Posterior vena cava (tissue), 2 donors: Measurements from ENCODE around the gene CLDN14. TPM values are rescaled to one million over a fixed set of nuclear protein-coding genes. Genes with fewer than 3 reads are reported as not detected.

Experiments
- DNase-seq: peaks from one replicate; pipeline ENCODE4 v3.0.0-alpha.2; 2020; ENCODE audit warnings: low spot score
- intact Hi-C, 2 donors: fragments of 100-400 bp; cut with DNase I; formaldehyde crosslinking; loops; one replicate each; pipeline versions ENCODE4 v1.14.1 to v1.14.2; 2022 to 2023
- long read RNA-seq, 2 donors: library from polyadenylated mRNA; unstranded; transcript quantifications; one replicate each; pipeline ENCODE4 v2.0.0, GENCODE V29; 2020 to 2021
- total RNA-seq, 2 donors: library from RNA; stranded (reverse); fragmentation: NEBNext Ultra II Directional; extraction: Animal tissue kit (Norgen Biotek cat#: 25700); gene quantifications; one replicate each; pipeline ENCODE4 v1.2.1, GENCODE V29; 2021
- donor health status: DM: yes; HTN: yes; CAD: no.
- donor health status: DM: yes; HTN: yes; CAD: no.

CLDN14 gene, protein sequence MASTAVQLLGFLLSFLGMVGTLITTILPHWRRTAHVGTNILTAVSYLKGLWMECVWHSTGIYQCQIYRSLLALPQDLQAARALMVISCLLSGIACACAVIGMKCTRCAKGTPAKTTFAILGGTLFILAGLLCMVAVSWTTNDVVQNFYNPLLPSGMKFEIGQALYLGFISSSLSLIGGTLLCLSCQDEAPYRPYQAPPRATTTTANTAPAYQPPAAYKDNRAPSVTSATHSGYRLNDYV
- under 1 TPM in 1 of 2 donors, not detected in 1; 0.14 TPM for total RNA-seq
- long read RNA-seq, donor 1, partial matches to known transcripts: 0 of 1 reads
- long read RNA-seq, donor 1, other reads (novel, unspliced or antisense): 1 of 1 reads
- long read RNA-seq, donor 2: 0 reads

GRCh38 chr21:36479415-36480402 lies at the start of gene CLDN14:
CLDN14 (minus strand) TSS chr21:36480122; CDS start chr21:36461695, 18,427 bp downstream.
- no peak for DNase-seq
- intact Hi-C loops: no loop called here

- intact Hi-C loops: no loop called here
Observed at GRCh38 chr21:36528716-36529115, 48.8 kb upstream of the CLDN14 start.

GRCh38 chr21:36527317-36527716 lies 47.4 kb upstream of the CLDN14 start:
- intact Hi-C loops: no loop called here
- no peak for DNase-seq

More at GRCh38 chr21:36528716-36529115, 48.8 kb upstream of the CLDN14 start:
- DNase-seq: no peak

- intact Hi-C loops: no loop called here
- no peak for DNase-seq
Observed at GRCh38 chr21:36526104-36526503, 46.2 kb upstream of the CLDN14 start.

DNA sequence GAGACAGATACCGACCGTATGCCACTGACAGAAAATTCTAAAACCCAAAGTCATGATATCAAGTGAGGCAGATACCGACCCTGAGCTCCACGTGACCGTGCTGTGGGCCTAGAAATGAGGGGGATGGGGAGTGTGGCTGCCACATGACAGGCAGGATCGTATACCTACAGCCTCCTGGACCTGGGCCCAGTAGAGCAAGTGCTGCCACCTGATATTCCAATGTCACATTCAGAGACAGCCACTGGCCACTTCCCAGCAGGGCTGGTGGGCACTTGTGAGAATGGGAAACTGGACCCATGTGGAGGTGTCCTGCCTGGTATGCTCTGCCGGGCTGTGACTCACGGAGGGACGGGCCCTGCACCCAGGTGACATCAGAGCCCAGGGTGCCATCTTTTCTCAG lies 44.6 kb upstream of the CLDN14 start:
- intact Hi-C loops: no loop called here

DNA sequence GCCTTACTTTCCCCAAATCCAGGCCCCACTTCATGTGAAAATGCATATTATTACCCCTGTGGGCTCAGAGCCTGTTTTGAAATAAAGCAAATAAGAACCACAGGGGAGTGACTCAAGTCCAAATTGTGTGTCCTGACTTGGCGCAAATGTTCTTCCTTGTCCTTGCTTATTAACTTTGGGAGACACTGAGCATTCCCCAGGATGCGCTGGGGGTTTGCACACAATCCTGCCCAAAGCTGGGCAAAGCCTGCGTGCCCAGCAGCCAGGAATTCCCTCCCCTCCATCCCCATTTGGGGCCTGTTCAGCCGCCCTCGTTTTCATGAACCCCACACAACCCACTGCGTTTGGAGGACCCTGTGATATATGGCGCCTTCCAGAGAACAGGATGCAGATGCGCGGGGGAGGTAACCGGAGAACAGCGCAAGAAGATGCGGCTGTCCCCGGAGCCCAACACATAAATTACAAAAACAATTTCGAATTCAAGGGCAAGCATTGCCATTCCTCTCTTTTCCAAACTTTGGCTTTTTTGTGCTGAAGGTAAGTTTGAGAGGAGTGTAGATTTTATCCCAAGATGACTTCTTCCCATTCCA lies 42.4 kb upstream of the CLDN14 start:
- no peak for DNase-seq
- intact Hi-C loops: no loop called here

More for the DNA sequence above, 44.6 kb upstream of the CLDN14 start:
- DNase-seq: no peak

DNA sequence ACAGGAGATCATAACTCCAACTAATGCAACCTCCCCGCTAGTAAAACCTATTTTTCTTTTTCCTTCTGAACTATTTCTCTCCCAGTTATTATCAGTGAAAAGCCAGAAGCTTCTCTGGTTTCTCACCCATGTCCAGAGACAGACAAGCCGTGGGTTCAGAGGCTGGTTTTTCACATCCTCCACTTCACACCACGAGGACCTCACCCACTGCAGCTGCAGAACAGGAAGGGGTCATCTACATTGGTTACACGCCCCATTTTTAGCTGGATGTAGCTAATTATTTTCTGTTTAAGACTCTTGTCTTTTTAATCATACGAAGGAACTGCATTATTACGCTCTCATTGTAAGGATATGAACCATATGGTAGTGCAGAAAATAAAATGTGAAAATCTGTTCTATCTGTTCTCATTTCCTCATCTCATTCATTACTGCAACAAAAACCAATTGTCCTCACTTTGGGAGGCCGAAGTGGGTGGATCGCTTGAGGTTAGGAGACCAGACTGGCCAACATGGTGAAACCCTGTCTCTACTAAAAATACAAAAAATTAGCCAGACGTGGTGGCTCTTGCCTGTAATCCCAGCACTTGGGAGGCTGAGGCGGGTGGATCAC lies 39.1 kb upstream of the CLDN14 start:
- no peak for DNase-seq
- intact Hi-C loops: loop anchor here in 1 of 2 donors (1.0 kb wide), 1 partner anchor 25 kb away; no protein-coding TSS in a partner anchor

- intact Hi-C loops: loop anchor here in 1 of 2 donors (1.0 kb wide), 1 partner anchor 28 kb away; no protein-coding TSS in a partner anchor
- DNase-seq: no peak
Observed at GRCh38 chr21:36517366-36518075, 37.6 kb upstream of the CLDN14 start.

GRCh38 chr21:36516281-36516680 lies 36.4 kb upstream of the CLDN14 start:
- intact Hi-C loops: no loop called here
- no peak for DNase-seq

- DNase-seq: no peak
Observed at GRCh38 chr21:36513430-36513829, 33.5 kb upstream of the CLDN14 start.

GRCh38 chr21:36512971-36513370 lies 33.0 kb upstream of the CLDN14 start:
- no peak for DNase-seq
- intact Hi-C loops: no loop called here

More at GRCh38 chr21:36513430-36513829, 33.5 kb upstream of the CLDN14 start:
- intact Hi-C loops: no loop called here

DNA sequence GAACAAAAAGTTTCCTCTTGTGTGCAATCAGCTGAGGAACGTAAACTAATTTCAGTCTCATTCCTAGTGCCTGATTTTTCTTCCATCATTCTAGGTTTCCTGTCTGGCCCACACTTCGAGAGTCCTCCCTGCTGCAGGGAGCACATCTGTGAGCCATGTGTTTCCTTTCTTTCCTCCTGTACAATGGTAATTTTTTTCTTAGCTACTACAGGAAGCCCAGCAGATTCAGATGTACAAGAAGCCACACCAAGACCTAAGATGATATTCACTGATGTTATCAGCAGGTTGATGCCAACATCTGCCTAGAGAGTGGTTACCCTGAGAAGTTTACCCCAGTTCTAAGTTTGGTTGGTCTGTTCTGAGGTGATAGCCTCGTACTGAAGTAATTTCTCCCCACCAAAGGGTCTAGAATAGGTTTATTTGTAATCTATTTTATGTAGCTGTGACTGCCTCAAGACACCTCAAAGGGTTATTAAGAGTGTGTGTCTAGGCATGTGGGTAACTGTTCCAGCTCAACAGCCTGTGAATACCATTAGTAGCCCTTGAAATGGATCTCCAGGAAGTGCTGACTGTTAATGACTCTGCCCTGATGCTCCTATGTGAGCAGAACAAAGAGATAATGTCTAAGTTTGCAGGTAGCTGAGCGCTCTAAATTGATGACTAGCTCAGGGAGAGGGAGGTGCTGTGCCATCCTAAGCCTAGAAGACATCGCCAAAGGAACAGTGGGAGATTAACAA lies 31.7 kb upstream of the CLDN14 start:
- intact Hi-C loops: no loop called here

GRCh38 chr21:36510911-36511310 lies 31.0 kb upstream of the CLDN14 start:
- intact Hi-C loops: no loop called here
- DNase-seq: no peak

More for the DNA sequence above, 31.7 kb upstream of the CLDN14 start:
- DNase-seq: no peak

DNA sequence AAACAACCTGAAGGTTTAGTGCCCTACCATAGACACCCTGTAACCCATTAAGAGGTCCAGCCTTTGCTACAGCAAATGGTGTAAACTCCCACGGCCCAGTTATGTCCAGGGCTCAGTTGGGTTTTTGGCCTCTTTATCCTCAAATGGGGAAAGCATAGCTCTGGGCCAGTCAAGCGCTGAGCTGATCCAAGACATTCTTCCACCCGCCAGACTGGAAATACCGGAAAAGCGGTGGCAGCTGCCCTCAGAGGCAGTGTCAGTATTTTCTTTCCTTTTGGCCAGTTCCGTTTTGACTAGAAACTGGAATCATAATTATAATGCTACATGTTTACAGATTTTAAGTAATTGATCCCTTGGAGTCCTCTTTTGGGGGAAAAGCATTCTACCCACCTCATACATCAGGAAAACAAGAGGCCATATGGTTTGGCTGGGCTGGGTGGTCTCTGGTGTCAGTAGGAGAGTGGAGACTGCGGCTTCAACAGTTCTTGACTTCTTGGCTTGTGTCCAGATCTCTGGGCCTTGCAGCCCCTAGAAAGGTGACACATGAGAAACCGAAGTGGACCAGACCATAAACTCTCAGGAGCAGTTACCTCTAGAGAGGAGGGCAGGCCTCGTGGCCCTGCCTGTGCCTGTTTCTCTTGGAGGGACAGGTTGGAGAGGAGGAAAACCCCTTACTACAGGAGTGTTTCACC lies 30.2 kb upstream of the CLDN14 start:
- intact Hi-C loops: loop anchor here (10.0 kb wide), 2 partner anchors 415 to 425 kb away; no protein-coding TSS in a partner anchor
- DNase-seq: no peak

- intact Hi-C loops: loop anchor here (10.0 kb wide), 2 partner anchors 416 to 426 kb away; no protein-coding TSS in a partner anchor
- no peak for DNase-seq
Observed at GRCh38 chr21:36508948-36509347, 29.0 kb upstream of the CLDN14 start.

DNA sequence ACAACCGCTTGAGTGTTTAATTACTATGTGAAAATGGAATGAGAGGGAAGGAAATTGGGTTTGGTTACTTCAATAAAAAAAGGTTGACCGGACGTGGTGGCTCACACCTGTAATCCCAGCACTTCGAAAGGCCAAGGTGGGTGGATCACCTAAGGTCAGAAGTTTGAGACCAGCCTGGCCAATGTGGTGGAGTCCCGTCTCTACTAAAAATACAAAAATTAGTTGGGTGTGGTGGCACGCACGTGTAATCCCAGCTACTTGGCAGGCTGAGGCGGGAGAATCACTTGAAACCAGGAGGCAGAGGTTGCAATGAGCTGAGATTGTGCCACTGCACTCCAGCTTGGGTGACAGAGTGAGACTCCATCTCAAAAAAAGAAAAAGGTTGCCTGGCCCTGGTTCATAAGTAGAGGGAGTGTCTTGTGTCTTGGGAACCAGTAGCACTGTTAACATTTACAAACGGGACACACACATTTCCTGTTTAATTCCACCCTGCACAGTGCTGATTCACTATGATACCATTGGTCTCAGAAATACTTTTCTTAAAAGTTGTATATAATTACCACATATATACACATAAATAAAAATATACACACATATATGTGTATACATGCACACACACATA lies 27.6 kb upstream of the CLDN14 start:
- no peak for DNase-seq
- intact Hi-C loops: loop anchor here (10.0 kb wide), 2 partner anchors 417 to 427 kb away; no protein-coding TSS in a partner anchor
